ENCODE results near the gene CCR7. TPM values are rescaled to one million over a fixed set of nuclear protein-coding genes. Genes with fewer than 3 reads are reported as not detected.

Gene CCR7
- total RNA-seq, 4 donors from 2014 or later, result 0.14 to 5.4 (median 4.9) TPM; not detected in 1

DNA sequence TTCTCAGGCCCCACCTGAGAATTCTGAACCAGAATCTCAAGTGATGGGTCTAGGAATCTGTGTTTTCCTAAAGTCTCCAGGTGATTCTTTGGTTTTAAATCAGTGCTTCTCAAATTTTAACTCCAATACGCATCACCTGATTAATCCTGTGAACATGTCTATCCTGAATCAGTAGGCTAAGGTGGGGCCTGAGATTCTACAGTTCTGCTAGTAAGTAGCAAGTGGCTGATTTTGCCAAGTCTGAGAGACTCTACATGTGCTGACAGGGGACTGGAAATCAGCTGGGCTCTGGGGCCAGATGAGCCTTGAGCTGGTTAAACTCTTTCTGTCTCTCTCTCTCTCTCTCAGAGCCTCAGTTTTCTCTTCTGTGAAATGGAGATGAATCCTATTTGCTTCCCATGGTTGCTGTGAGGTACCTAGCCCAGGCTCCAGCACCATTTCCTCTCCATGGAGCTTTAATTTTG is 9.0 kb downstream of the CCR7 start:
- H3K9me3 ChIP-seq, result no peaks in the 10 kb centered on the region
- no peaks in the 10 kb centered on the region for H3K27me3 ChIP-seq
- WGBS, 2 donors (ENCODE audit: low coverage in 1 of 2), result 91 to 100% methylated on average over 1 of the region's 1 CpG
- H3K27ac ChIP-seq, result peak overlapping the region; percentile 46 to 55 (median 50)
- TF ChIP-seq EP300 (IDR thresholded peaks at IDR 0.05; ENCODE audit: low read depth) (no peak), POLR2A (IDR thresholded peaks at IDR 0.05) (no peak), CTCF (IDR thresholded peaks at IDR 0.05) (no peak), POLR2AphosphoS5 (IDR thresholded peaks at IDR 0.05) (no peak)
- in situ Hi-C loops (cut with MboI; ENCODE audit: low pct_ligation_motif_present in 1 of 4, low pct_unique_long_range_greater_than_20kb in 1 of 4, low sequenced_read_pairs in 3 of 4), result no loop called here
- no peak overlapping the region for H3K4me3 ChIP-seq
- no peak for DNase-seq
- intact Hi-C loops (cut with DNase I; ENCODE audit: low total_unique reads), result no loop called here
- H3K4me1 ChIP-seq, result peaks cover 25 to 54% (median 34%) of the 10 kb centered on the region in 4 donors
- no peaks in the 10 kb centered on the region for H3K36me3 ChIP-seq

GRCh38 chr17:40555296-40556190 is 9.7 kb downstream of the CCR7 start:
- intact Hi-C loops (cut with DNase I; ENCODE audit: low total_unique reads), result no loop called here
- H3K27me3 ChIP-seq, result no peaks in the 10 kb centered on the region
- peaks cover 25 to 58% (median 34%) of the 10 kb centered on the region in 4 donors for H3K4me1 ChIP-seq
- no peaks in the 10 kb centered on the region for H3K9me3 ChIP-seq
- no peak overlapping the region for H3K4me3 ChIP-seq
- in situ Hi-C loops (cut with MboI; ENCODE audit: low pct_ligation_motif_present in 1 of 4, low pct_unique_long_range_greater_than_20kb in 1 of 4, low sequenced_read_pairs in 3 of 4), result no loop called here
- no peak for DNase-seq
- TF ChIP-seq POLR2A (IDR thresholded peaks at IDR 0.05) (no peak), CTCF (IDR thresholded peaks at IDR 0.05) (no peak), EP300 (IDR thresholded peaks at IDR 0.05; ENCODE audit: low read depth) (no peak), POLR2AphosphoS5 (IDR thresholded peaks at IDR 0.05) (no peak)
- no peak overlapping the region for H3K27ac ChIP-seq
- 91 to 95% methylated on average over 11 to 26 of the region's 26 CpGs for WGBS, 2 donors (ENCODE audit: low coverage in 1 of 2)
- no peaks in the 10 kb centered on the region for H3K36me3 ChIP-seq

GRCh38 chr17:40554646-40555295 is 10.5 kb downstream of the CCR7 start:
- Histone ChIP-seq H3K27ac (peak overlapping the region; percentile 79 to 87 (median 84)), H3K36me3 (no peaks in the 10 kb centered on the region), H3K4me3 (no peak overlapping the region), H3K4me1 (peaks cover 23 to 60% (median 27%) of the 10 kb centered on the region in 4 donors), H3K27me3 (no peaks in the 10 kb centered on the region), H3K9me3 (no peaks in the 10 kb centered on the region)
- 96% methylated on average over 27 of the region's 27 CpGs; no CpG with 5 or more reads in 1 of the 2 donors for WGBS, 2 donors (ENCODE audit: low coverage in 1 of 2)
- no peak for DNase-seq
- in situ Hi-C loops (cut with MboI; ENCODE audit: low pct_ligation_motif_present in 1 of 4, low pct_unique_long_range_greater_than_20kb in 1 of 4, low sequenced_read_pairs in 3 of 4), result no loop called here
- intact Hi-C loops (cut with DNase I; ENCODE audit: low total_unique reads), result no loop called here
- no peak for TF ChIP-seq CTCF (IDR thresholded peaks at IDR 0.05)
- TF ChIP-seq EP300 (IDR thresholded peaks at IDR 0.05; ENCODE audit: low read depth), result no peak
- no peak for TF ChIP-seq POLR2AphosphoS5 (IDR thresholded peaks at IDR 0.05)
- no peak for TF ChIP-seq POLR2A (IDR thresholded peaks at IDR 0.05)
